ENCODE measurements around the gene NDUFAF3.

Gene NDUFAF3, protein sequence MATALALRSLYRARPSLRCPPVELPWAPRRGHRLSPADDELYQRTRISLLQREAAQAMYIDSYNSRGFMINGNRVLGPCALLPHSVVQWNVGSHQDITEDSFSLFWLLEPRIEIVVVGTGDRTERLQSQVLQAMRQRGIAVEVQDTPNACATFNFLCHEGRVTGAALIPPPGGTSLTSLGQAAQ

DNA sequence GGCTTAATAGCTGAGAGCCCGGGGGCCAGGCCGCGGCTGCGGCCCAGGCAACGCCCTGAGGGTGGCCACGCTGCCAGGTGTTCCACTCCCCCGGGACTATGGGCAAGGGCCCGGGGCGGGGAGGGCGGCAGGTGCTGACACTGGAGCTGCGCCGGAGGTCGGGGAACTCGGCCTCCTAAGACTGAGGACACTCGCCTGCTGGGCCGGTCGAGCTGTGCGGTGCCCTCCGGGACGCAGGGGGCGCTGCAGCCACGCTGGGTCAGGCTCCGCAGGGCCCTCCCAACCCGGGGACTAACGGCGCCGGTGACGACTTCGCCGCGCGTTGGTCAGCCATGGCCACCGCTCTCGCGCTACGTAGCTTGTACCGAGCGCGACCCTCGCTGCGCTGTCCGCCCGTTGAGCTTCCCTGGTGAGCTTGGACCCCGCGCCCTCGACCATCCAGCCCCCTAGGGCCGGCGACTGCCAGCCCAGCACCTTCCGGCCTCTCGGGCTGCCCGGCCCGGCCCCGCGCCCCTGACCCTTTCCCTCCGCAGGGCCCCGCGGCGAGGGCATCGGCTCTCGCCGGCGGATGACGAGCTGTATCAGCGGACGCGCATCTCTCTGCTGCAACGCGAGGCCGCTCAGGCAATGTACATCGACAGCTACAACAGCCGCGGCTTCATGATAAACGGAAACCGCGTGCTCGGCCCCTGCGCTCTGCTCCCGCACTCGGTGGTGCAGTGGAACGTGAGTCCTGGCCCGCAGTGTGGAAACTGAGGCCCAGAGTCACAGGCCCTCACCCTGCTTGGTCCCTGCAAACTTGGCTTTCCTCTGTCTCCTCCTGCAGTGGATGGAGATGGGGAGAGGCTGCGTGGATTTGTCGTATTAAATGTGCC lies at the start of gene NDUFAF3:
Gene NDUFAF3 (plus strand): TSS at position 309 of the 875 bp plus-strand sequence. CDS start 24 bp downstream, at position 333.
- DNase-seq = peak; percentile 76 to 80

DNA sequence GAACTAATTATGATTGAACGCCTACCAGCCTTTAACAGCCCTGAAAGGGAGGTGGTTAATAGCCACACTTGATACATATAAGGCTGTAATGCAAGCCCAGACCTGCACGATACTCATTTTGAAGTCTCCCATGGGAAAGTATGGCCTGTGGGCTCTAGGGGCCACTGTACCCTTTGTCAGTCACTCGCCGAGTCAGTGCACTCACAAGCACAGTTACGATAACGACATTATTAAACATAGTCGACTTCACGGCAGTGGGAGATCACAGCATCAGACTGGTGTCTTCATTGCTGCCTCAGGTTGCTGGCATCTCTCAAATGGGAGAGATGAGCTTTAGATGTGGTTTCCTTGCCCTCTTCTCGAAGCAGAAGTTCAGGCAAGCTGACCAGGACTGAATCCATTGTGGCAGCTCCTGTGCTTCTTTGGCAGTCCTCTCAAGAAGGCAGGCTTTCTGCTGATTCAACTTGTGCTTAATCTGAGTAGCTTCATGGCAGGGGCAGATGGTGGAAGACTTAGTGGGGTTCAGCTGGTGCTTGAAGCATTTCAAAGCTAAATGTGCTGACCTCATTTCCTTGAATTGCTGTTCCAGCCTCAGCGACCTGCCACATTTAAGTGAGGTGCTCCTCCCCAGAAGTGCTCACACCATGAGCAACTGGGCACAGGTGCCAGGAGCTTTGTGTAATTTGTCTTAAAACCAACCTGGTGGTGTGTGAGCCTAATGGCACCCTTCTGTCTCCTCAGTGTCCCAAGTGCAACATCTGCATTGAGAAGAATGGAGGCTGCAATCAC lies 47.7 kb upstream of the NDUFAF3 start:
- DNase-seq = no peak

DNA sequence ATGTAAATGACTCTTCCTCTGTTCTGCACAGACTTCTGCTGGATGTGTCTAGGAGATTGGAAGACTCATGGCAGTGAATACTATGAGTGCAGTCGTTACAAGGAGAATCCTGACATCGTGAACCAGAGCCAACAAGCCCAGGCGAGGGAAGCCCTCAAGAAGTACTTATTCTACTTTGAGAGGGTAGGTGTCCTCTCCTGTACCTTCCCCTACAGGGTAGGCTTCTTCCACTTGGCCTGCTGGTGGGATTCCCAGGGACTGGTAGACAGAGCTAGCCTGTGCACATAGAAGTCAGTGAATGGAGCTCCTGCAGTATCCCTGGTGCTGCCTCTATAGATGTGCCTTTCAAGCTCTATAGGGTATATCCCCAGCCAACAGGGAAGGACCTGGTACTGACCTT lies 42.5 kb upstream of the NDUFAF3 start:
- DNase-seq = no peak

DNA sequence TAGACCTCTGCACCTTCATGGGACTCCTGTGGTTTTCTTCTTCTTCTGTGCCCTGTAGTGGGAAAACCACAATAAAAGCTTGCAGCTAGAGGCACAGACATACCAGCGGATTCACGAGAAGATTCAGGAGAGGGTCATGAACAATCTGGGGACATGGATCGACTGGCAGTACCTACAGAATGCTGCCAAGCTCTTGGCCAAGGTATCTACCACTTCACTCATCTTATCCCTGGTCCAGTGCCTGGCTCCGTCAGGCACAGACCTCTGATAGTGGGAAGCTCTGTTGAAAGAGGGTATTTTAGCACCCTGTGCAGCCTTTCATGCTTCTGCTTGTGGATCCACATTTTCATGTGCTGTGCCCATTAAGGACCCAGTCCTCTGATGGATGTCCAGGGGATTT lies 41.6 kb upstream of the NDUFAF3 start:
- no peak for DNase-seq

DNA sequence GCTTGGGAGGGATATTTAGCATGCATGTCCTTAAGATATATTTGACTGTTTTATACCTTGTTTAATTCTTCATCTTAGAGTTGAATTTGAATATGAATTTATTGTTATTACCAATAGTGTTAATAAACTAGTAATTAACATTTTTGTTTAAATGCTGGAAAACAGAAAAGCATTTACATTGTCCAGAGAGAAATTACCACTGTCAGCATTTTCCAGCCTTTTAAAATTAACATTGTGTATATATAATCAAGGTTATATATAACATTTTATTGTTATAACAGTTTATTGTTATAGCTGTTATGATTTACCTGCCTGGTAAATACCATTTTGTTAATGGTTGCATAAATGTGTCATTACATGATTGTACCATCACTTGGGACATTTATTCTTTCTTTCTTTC lies 39.9 kb upstream of the NDUFAF3 start:
- no peak for DNase-seq

DNA sequence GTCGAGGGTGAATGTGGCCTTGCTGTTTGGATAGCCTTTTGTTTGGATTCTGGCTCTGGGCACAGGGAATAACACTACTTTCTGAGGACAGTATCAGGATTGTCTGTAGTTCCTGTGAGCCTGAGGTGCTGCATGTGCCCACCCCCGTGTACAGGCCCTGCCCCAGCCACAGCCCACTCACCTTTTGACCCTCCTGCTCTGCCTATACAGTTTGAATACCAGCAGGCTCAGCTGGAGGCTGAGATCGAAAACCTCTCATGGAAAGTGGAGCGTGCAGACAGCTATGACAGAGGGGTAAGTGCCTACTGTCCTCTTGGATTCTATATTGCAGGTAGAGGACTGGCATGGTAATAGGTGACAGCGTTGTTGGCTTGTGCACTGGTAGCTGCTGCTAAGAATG lies 39.2 kb upstream of the NDUFAF3 start:
- no peak for DNase-seq

DNA sequence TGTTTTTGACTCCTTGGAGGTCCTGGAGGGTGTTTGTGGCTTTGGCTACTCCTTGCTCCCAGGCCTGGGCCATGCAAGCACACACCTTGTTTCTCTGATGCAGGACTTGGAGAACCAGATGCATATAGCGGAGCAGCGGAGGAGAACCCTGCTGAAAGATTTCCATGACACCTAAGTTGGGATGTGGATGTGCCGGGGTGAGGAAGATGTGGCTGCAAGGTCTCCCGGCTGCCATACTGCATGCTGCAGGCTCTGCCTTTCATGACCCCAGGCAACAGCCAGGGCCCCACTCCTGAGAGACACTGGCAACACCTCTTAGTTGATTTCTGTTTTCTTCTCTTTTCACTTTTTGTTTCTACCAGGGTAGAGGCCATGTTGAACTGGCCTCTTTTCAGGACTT lies 38.8 kb upstream of the NDUFAF3 start:
- DNase-seq = no peak

DNA sequence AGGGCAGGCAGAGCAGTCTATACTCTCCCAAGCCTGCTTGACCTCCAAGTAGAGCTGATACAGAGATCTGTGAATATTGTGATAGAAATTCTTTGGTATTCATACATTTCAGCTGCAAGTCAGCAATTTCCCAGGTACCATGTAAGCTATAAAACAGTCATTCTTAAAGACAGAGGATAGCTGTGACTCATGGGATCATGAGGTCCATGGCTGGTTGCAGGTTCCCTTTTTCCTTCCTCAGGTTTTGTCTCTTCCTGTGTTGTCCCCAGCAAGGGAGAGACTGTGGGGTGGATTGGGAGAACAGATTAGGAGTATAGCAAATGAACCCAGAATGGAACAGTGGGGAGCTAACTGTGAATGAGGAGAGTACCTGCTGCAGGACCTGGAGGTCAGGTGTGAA lies 37.3 kb upstream of the NDUFAF3 start:
- DNase-seq = no peak

DNA sequence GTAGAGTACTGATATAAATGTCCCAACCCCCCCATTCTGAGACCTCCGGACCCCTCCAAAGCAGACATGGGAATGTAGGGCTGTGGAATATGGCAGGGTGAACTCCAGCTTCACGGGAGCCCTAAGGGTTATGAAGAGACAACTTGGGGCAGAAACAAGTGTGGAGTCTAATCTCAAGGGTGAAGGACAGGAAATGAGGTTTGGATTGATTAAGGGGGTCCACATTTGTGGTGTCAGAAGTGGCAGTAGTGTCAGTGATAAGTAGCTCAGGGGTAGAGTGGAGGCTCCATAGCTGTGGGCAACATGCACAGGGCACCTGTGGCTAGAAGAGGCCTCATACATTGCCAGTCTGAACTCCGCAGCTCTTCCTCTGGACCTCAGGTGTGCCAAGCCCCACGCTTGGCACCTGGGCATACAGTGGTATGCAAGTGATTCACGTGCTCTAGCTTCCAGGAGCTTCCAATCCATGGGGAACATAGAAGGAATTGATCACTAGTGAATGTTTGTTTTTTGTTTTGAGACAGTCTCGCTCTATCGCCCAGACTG lies 36.0 kb upstream of the NDUFAF3 start:
- no peak for DNase-seq

DNA sequence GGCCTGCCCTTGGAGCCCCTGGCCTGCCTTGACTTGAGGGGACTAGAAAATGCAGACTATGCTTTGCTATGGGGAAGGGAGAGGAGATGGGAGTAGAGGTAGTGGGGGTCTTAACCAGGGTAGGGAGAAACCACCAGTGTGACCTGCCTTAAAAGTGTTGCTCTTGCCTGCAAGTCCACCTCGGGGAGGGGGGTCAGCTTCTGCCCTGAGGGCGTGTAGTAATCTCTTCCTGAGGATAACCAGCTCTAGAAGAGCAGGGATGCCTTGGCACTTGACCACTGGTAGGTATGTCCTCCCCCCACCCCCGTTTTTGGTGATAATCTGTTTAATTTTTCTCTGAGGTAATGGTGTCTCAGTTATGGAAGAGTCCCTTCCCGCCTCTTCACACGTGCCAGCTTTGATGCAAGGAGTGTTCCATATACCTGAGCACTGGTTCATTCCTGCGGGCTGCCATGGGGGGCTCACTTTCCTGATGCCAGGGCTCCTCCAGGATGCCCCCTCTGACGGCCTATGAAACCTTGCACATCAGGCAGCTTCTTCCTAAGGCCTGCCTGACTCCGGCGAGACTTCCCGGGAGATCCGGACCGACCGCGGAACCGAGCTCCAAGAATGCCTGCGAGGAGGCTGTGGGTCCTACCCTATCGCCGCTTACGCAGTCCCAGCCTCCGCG lies 32.7 kb upstream of the NDUFAF3 start:
- DNase-seq = no peak

DNA sequence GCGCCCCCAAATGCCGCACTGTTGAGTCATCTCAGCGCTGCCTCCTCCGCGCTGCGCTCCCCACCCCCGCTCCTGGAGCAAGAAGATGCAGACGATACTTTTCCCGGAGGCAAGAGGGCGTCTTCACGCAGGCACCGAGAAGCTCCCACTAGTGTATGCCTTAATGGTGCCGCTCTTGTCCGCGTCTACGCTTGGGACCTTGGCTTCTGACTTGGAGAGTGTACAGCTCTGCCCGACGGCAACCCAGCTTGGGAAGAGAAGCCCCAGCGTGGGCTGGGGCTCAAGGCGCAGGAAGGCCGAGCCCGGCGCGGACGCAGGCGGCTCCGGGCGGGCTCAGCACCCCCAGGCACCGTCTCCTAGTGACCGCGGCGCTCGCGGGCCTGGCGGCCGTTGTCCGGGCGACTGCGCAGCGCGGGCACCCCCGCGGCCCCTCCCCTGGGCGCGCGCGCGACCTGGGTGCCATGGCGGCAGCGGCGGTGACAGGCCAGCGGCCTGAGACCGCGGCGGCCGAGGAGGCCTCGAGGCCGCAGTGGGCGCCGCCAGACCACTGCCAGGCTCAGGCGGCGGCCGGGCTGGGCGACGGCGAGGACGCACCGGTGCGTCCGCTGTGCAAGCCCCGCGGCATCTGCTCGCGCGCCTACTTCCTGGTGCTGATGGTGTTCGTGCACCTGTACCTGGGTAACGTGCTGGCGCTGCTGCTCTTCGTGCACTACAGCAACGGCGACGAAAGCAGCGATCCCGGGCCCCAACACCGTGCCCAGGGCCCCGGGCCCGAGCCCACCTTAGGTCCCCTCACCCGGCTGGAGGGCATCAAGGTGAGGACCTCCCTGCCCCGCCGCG lies 31.9 kb upstream of the NDUFAF3 start, which contains the start of gene P4HTM:
Gene P4HTM (plus strand): TSS at position 446 of the 840 bp plus-strand sequence. CDS start 16 bp downstream, at position 462.
- peak; percentile 86 to 91 for DNase-seq

DNA sequence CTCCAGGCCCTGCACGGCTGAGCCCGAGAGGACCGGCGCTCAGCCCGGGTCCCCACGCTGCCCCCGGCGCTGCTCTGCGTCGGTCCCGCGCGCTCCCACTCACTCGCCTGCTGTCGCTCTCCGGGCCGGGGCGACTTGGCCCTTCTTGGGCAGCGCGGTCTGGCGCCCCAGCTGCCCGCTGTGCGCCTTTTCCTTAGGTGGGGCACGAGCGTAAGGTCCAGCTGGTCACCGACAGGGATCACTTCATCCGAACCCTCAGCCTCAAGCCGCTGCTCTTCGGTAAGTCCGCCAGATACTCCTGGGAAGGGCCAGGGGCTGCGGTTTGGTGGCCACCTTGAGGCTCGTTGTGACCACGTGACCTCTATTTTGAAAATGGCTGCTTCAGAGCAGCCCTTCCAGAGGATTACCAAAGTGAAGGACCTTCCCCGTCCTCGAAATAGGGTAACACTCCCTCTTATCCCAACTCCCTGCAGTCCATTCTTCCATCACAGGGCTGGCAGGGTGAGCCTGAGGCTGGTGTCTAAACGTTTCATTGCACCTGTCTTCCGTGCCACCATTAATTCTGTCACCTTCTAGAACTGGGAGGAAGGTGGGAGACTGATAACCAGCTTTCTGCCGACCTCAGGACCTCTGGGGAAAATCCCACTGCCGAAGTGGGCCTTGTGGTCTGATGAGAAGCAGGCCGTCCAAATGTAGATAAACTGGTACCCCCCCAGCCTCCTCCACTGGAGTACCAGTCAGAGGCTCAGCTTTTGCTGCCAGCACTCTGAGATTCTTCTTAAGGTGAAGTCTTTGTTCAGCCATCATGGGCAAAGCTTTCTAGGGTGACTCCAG lies 31.1 kb upstream of the NDUFAF3 start:
- peak in 1 of 2 donors; percentile 17 for DNase-seq

DNA sequence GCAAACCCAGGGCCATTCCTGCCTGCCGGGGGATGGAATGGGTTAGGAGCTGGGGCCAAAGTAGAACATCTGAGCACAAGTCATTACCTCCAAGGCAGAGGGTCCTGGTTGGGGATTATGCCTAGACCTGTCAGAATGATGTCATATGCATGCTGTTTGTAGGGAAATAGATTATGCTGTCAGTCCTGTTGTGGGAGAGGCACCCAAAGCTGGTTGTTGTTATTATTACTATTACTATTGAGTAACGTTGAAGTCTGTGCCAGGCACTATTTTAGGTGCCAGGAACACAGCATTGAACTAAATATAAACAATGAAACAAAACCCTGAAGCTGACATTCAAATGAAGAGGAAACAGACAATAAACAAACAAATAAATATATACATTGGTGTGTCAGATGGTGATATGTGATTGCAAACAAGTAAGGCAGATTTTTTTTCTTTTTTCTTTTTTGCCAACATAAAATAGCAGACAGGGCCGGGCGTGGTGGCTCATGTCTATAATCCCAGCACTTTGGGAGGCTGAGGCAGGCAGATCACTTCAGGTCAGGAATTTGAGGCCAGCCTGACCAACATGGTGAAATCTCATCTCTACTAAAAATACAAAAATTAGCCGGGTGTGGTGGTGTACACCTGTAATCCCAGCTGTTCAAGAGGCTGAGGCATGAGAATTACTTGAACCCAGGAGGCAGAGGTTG lies 29.9 kb upstream of the NDUFAF3 start:
- no peak for DNase-seq

DNA sequence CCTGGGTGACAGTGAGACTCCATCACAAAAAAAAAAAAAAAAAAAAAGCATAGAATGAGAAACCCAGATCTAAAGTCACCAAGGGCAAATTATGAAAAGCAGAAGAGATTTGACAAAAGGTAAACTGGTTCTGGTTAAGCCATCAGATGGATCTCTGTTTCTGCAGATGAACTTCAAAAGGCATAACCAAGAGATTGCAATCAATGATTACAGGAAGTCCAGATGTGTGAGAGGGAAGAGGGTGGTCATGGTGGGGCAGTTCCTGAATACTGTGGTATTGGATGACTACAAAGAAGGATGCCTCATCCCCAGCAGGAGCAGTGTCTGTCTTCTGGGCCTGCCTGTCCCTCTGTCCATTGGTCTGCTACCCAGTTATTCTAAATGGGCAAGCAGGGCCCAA lies 28.1 kb upstream of the NDUFAF3 start:
- DNase-seq = no peak

DNA sequence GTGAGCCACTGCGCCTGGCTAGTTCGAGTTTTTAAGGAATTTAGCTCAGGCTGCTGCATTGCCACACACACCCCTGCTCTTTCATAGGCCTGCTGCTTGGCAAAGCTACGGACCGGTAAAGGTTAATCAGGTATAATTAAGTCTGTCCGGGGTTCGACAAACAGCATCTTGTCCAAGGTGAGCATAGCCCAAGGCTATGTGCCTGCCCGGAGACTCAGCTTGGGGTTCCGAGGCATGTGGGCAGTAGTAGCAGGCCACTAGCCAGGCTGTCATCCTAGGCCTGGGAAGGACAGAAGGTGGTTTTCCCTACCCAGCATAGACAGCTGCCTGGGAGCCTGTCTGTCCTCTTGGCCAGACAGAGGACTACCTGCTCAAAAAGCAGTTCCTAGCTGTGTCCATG lies 25.3 kb upstream of the NDUFAF3 start:
- DNase-seq = no peak

DNA sequence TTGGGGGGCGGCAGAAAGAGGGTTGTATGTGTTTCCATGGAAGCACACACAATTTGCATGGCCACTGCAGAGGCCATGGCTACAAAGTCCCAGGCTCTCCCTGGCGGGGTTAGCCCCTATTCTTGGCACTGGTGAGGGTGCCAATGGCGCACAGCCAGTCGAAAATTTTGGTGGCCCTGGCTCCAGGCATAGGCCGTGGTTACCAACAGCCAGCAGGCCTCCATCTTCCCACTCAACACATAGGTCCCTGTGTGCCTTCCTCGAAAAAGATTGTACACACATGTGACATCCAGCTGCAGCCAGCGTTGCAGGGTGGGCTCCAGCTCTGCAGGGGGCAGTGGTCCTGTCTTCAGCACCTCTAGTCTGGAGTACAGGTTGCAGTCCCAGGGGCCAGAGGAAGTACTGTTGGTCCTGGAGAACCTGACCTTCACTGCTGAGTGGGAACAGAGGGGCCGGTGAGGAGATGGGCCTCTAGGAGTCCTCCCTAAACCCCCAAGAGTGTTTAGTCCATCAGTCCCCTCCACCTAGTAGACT lies 24.8 kb upstream of the NDUFAF3 start:
- no peak for DNase-seq

DNA sequence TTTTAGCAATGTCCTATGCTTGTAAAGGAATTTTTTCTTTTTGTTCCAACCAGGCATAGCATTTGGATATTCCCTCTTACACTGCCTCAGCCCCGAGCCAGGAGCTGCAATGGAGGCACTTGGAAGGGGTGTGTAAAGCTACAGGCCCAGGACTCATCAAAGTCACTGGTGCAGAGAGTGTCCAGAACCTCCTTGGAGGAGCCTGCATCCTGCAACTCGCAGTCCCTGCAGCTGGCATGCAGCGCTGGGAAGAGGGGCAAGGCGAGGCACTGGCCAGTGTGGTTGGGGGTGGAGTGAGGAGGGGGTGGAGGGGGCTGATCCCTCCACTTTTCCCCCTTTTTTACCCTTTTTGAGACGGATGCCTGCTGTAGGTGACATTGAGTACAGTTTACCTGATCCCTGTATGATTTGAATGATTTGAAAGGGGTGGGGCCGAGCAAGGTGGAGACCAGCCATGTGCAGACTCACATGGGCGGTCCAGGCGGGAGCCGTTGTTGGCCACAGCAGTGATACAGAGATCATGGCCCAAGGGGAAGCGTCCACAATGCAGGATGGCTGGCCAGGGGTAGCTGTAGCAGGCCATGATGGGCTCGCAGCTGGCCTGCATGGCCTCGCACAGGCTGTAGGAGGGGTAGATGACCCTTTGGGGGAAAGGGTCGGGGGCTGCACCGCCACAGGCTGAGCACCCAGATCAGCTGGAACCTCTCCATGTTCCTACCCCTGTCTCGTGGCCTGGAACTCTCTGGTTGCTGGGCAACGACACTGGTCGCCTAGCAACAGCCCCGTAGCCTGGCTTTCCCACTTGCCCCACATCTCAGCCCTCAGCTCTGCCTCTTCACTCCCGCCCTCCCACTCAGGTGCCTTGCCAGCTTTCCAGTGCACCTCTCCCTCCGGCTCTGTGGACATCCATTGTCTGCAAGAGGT lies 23.9 kb upstream of the NDUFAF3 start:
- no peak for DNase-seq

DNA sequence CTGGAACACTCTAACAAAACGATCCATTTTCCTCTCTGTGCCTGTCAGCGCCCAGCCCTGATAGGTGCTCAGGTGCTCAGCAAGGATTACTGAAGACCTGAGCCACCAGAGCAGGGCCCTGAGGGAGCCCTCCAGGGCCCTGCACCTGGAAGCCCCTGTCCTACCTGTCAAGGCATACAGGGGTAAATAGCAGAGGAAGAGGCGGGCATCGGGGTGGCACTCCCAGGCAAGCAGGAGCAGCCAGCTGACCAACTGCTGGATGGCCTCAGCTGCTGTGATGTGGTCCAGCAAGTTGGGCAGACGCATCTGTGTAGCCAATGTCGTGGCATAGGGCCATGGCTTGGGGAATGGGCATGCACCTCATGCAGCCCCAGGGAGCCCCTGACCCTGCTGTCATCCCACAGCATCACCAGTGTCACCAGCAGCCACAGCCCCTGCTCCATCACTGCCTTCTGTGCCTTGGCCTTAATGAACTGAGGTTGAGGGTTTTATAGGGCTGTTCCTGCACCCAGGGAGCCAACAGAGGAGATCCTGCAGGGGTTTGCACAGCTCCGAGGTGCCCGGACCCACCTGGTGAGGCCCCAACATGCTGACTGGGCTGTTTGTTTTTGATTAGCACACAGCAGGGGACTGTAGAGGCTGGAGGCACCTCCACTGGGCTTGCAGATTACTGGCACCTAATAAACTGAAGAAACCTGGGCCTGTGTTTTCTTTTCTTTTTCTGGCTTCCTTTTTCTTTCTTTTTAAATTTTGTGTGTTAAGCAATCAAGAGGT lies 22.6 kb upstream of the NDUFAF3 start:
- DNase-seq = no peak

Data from hippocampal formation (tissue), 2 donors.